ENCODE measurements around the gene LUC7L. TPM values are rescaled to one million over a fixed set of nuclear protein-coding genes. Genes with fewer than 3 reads are reported as not detected.

Gene LUC7L
- total RNA-seq, 6 donors from 2014 or later = 57.9 to 394 (median 108) TPM

GRCh38 chr16:180681-181564 is 48.3 kb downstream of the LUC7L start:
- Histone ChIP-seq H3K4me3 (peak overlapping the region; percentile 8 to 41 (median 28)), H3K36me3 (no peaks in the 10 kb centered on the region), H3K9me3 (no peaks in the 10 kb centered on the region), H3K27ac (no peak overlapping the region), H3K27me3 (peaks cover 0 to 40% (median 19%) of the 10 kb centered on the region in 4 donors), H3K4me1 (peaks cover 15 to 29% (median 18%) of the 10 kb centered on the region in 4 donors)
- TF ChIP-seq POLR2AphosphoS5 (IDR thresholded peaks at IDR 0.05) (peak in 1 of 2 donors; percentile 17), POLR2A (IDR thresholded peaks at IDR 0.05) (peak in 1 of 4 donors; percentile 36), EP300 (IDR thresholded peaks at IDR 0.05) (no peak), CTCF (IDR thresholded peaks at IDR 0.05) (no peak)
- WGBS, 2 donors = 2% methylated on average over 13 of the region's 89 CpGs; no CpG with 5 or more reads in 1 of the 2 donors
- DNase-seq (peak; percentile 74 to 97), ATAC-seq (ENCODE audit: low FRiP score in 2 of 2) (peak; percentile 37 to 89)

GRCh38 chr16:180101-180675 is 49.1 kb downstream of the LUC7L start, which contains the start of gene HBQ1:
Gene HBQ1 (plus strand): TSS chr16:180459. CDS start chr16:180487, 28 bp downstream.
- no peak within 1 kb of the TSS for H3K27ac ChIP-seq
- H3K4me1 ChIP-seq = peaks cover 15 to 32% (median 18%) of the 10 kb centered on the region in 4 donors
- TF ChIP-seq EP300 (IDR thresholded peaks at IDR 0.05) (no peak), CTCF (IDR thresholded peaks at IDR 0.05) (peak in 4 of 6 experiments; percentile 31 to 50 (median 45))
- peak in 1 of 2 donors; percentile 46 for ATAC-seq (ENCODE audit: low FRiP score in 2 of 2)
- no peaks in the 10 kb centered on the region for H3K9me3 ChIP-seq
- WGBS, 2 donors = 22 to 24% methylated on average over 12 to 18 of the region's 59 CpGs
- peak in 1 of 2 donors; percentile 89 for DNase-seq
- H3K36me3 ChIP-seq = no peaks in the 10 kb centered on the region
- H3K27me3 ChIP-seq = peaks cover 0 to 45% (median 19%) of the 10 kb centered on the region in 4 donors
- H3K4me3 ChIP-seq = peak within 1 kb of the TSS; percentile 8 to 41 (median 28)

GRCh38 chr16:179211-180092 is 49.8 kb downstream of the LUC7L start:
- no peaks in the 10 kb centered on the region for H3K36me3 ChIP-seq
- DNase-seq = no peak
- no peak overlapping the region for H3K27ac ChIP-seq
- no peak for TF ChIP-seq POLR2A (IDR thresholded peaks at IDR 0.05)
- TF ChIP-seq EP300 (IDR thresholded peaks at IDR 0.05) = no peak
- TF ChIP-seq POLR2AphosphoS5 (IDR thresholded peaks at IDR 0.05) = no peak
- TF ChIP-seq CTCF (IDR thresholded peaks at IDR 0.05) = no peak
- H3K9me3 ChIP-seq = no peaks in the 10 kb centered on the region
- no peak overlapping the region for H3K4me3 ChIP-seq
- H3K27me3 ChIP-seq = peaks cover 0 to 50% (median 19%) of the 10 kb centered on the region in 4 donors
- no peak for ATAC-seq (ENCODE audit: low FRiP score in 2 of 2)
- peaks cover 15 to 32% (median 18%) of the 10 kb centered on the region in 4 donors for H3K4me1 ChIP-seq
- WGBS, 2 donors = 72 to 84% methylated on average over 17 of the region's 17 CpGs

- no peak for DNase-seq
- H3K36me3 ChIP-seq = no peaks in the 10 kb centered on the region
- no peak overlapping the region for H3K27ac ChIP-seq
- no peak for TF ChIP-seq EP300 (IDR thresholded peaks at IDR 0.05)
- TF ChIP-seq POLR2AphosphoS5 (IDR thresholded peaks at IDR 0.05) = no peak
- TF ChIP-seq POLR2A (IDR thresholded peaks at IDR 0.05) = no peak
- no peak for TF ChIP-seq CTCF (IDR thresholded peaks at IDR 0.05)
- no peaks in the 10 kb centered on the region for H3K9me3 ChIP-seq
- peaks cover 15 to 32% (median 18%) of the 10 kb centered on the region in 4 donors for H3K4me1 ChIP-seq
- WGBS, 2 donors = 85 to 89% methylated on average over 11 of the region's 11 CpGs
- H3K27me3 ChIP-seq = peaks cover 0 to 51% (median 19%) of the 10 kb centered on the region in 4 donors
- ATAC-seq (ENCODE audit: low FRiP score in 2 of 2) = no peak
- no peak overlapping the region for H3K4me3 ChIP-seq
Observed at GRCh38 chr16:178668-179015, 50.6 kb downstream of the LUC7L start.

Data from upper lobe of left lung (tissue), 6 donors.